HL-60/S4 (cell line): Measurements from ENCODE around the gene SPEF1.

Experiments
- in situ Hi-C: fragments of 300-500 bp; cut with MboI; formaldehyde crosslinking; loops from 2 replicates; pipeline ENCODE4 v1.14.3; 2022; ENCODE audit warnings: low sequenced_read_pairs

SPEF1 gene

DNA sequence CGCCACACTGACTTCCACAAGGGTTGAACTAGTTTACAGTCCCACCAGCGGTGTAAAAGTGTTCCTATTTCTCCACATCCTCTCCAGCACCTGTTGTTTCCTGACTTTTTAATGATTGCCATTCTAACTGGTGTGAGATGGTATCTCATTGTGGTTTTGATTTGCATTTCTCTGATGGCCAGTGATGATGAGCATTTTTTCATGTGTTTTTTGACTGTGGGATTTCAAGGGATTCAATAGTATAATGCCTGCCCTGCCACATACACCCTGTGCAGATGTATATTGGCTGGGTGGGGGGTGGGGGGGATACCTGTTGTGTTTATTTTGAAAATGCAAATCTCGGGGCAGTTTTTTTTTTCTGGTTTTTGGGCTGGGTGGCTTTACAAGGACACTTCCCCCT is 12.9 kb upstream of the SPEF1 start:
- in situ Hi-C loops: loop anchor here (25.0 kb wide), 1 partner anchor 293 kb away; no protein-coding TSS in a partner anchor

DNA sequence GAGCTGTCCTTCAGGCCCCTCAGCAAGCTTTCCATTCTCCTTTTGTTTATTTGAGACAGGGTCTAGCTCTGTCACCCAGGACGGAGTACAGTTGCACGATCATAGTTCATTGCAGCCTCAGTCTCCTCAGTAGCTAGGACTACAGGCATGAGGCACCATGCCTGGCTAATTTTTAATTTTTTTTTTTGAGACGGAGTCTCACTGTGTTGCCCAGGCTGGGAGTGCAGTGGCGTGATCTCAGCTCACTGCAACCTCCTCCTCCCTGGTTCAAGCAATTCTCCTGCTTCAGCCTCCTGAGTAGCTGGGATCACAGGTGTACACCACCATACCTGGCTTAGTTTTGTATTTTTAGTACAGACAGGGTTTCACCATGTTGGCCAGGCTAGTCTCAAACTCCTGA is 8.0 kb upstream of the SPEF1 start:
- in situ Hi-C loops: loop anchor here (10.0 to 25.0 kb wide), 2 partner anchors 66 to 298 kb away; no protein-coding TSS in a partner anchor

DNA sequence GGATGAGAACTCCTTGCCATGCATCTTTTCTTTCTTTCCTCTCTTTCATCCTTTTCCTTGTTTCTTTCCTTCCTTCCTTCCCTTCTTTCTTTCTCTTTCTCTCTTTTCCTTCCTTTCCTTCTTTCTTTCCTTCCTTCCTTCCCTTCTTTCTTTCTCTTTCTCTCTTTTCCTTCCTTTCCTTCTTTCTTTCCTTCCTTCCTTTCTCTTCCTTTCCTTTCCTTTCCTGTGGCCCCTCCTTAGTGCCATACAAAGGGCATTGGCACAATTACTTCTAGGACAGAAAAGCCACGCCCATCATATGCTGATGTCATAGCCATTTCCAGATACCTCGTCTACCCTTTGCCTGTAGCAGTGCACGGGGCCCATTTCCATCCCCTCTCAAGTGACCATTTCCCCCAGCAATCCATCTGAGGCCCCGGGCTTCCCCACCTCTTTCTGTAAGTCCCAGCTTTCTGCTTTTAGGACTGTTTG is 7.5 kb upstream of the SPEF1 start:
- in situ Hi-C loops: loop anchor here (10.0 to 25.0 kb wide), 2 partner anchors 66 to 299 kb away; no protein-coding TSS in a partner anchor

DNA sequence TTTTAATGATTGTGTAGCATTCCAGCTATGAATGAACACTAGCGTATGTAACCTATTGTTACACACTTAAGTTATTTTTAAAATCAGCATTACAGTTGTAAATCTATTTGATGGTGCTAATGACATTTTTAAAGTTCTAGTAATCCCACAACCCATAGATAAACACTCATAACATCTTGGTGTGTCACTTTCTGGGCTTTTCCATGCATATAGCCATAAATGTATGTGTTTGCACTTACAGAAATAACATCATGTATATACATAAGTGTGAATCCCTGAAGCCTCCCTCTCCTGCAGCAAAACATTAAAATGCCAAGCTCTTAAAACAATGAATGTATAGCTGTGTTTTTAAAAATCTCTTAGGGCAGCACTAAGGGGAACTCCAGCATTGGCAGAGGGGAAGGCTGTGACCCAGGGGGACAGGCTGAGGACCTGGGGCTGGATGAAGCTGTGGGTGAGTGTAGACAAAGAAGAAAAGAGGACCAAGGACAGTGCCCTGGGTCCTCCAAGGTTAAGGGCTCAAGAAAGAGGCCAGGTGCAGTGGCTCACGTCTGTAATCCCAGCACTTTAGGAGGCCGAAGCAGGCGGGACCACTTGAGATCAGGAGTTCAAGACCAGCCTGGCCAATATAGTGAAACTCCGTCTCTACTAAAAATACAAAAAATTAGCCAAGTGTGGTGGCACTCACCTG is 6.2 kb upstream of the SPEF1 start:
- in situ Hi-C loops: loop anchor here (10.0 to 25.0 kb wide), 2 partner anchors 67 to 300 kb away; no protein-coding TSS in a partner anchor

DNA sequence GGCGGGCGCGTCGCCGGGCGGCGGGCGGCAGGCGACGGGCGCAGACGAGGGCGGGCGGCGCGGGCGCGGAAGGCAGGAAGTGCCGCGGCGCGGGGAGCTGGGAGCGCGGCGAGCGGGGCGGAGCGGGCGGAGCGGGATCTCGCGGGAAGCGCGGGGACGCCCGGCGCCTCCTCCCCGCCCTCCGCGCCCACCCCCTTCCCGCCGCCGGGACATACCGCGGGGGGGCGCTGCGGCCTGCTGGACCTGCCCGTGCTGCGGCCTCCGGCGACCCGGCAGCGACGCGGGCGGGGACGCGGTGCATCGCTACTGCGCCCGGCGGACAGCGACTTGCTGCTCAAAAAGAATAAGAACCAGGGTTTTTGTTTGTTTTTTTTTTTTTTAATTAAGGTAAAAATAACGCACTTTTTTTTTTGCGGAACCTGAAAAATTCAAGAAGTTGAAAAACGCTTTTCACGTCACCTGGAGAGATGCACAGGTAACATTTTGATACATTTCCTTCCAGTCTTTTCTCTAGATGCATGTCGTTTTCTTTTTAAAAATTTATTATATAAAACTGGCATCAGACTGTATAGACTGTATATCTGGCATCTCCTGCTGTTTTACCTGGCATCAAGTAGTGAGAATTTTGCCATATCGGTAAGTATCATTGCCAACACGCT is 5.5 kb upstream of the SPEF1 start, which contains the start of gene CENPB:
CENPB (minus strand) TSS at position 76 of the 659 bp plus-strand sequence. CDS start 257 bp downstream, outside the sequence.
- in situ Hi-C loops: loop anchor here (10.0 to 25.0 kb wide), 2 partner anchors 68 to 301 kb away; no protein-coding TSS in a partner anchor

DNA sequence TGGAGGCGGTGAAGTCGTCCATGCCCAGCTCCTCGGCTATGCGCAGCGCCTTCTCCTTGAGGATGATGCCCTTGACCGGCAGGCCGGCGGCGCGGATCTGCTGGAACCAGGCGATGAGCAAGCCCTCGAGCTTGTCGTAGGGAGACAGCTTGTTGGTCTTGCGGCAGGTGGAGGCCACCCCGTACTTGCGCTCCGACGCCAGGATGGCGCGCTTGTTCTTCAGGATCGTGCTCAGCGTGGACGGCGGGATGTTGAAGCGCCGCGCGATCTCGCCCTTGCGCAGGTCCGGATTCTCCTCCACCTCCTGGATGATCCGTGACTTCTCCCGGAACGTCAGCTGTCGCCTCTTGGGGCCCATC is 4.9 kb upstream of the SPEF1 start:
- in situ Hi-C loops: loop anchor here (10.0 to 25.0 kb wide), 2 partner anchors 69 to 301 kb away; no protein-coding TSS in a partner anchor

DNA sequence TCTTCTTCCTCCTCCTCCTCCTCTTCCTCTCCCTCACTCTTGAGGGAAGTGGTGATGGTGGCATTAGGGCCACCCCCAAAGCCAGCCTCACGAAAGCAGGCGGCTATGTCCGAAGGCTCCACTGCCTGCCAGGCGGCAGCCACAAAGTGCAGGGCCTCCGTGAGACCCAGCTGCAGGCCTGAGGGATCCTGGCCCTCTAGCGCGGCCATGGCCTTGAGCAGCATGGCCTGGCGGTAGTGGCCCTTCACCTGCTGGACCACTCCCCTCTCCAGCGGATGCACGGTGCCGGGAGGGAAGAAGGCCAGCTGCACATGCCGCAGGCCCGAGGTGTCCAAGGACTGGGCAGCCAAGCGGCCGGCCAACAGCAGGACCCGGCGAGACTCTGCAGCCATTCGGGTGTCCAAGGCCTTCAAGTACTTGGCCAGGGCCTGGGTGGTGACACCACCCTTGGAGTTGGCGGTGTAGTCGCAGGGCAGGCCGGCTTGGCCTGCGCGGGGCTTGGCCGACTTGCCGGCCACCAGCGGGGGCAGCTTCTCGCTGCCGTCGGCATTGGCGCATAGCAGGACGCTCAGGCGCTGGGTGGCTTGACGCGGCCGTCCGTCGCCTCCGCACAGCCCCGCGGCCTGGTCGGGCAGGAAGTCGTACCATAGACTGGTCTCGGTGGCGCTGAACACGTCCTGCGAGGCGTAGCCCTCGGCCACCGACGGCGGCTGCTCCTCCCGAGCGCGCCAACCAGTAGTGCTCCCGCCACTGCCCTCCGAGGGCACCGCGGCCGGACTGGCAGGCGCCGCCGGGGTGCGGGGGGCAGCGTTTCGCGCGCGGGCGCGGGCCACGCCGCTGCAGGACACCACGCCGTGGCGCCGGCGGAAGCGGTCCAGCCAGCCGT is 4.2 kb upstream of the SPEF1 start:
- in situ Hi-C loops: loop anchor here (10.0 to 25.0 kb wide), 2 partner anchors 69 to 302 kb away; no protein-coding TSS in a partner anchor

DNA sequence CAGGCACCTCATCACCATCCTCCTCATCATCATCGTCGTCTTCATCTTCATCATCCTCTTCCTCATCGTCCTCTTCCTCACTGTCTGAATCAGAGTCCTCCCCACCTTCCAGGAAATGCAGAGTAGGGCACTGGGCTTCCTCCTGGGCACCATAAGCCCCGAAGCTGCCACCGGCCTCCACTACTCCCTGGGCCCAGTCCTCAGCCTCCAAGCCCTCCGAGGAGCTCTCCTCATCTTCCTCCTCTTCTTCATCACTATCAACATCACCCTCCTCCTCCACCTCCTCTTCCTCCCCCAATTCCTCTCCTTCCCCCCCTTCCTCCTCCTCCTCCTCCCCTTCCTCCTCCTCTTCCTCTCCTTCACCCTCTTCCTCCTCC is 3.6 kb upstream of the SPEF1 start:
- in situ Hi-C loops: loop anchor here (10.0 to 25.0 kb wide), 2 partner anchors 70 to 302 kb away; no protein-coding TSS in a partner anchor

DNA sequence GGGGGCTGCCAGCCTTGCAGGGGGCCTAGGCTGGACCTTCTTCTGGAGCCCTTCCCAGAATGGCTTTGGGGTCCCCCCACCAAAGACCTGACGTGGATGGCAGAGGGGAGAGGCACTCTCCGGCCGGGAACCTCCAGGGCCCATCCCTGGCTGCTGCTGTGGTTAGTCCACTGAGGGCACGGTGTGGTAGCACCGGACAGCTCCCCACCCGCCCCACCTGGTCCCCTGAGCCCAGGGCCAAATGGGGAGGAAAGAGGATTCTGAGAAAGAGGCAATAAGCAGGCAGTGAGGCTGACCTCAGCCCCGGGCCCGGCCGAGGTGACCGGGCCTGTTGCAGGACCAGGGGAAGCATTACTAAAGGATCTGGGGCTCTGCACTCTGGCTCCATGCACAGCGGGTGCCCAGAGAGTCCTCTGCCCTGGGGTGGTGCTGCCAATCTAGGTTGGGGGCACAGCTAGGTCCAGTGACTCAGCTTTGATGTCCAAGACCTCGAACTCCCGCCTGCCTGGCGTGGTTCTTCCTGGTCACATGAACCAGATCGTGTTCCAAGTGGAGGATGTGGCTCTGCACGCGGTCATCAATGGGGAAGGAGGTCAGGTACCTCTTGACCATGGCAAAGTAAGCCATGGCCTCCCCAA is 3.1 kb upstream of the SPEF1 start:
- in situ Hi-C loops: loop anchor here (10.0 to 25.0 kb wide), 2 partner anchors 70 to 303 kb away; no protein-coding TSS in a partner anchor

DNA sequence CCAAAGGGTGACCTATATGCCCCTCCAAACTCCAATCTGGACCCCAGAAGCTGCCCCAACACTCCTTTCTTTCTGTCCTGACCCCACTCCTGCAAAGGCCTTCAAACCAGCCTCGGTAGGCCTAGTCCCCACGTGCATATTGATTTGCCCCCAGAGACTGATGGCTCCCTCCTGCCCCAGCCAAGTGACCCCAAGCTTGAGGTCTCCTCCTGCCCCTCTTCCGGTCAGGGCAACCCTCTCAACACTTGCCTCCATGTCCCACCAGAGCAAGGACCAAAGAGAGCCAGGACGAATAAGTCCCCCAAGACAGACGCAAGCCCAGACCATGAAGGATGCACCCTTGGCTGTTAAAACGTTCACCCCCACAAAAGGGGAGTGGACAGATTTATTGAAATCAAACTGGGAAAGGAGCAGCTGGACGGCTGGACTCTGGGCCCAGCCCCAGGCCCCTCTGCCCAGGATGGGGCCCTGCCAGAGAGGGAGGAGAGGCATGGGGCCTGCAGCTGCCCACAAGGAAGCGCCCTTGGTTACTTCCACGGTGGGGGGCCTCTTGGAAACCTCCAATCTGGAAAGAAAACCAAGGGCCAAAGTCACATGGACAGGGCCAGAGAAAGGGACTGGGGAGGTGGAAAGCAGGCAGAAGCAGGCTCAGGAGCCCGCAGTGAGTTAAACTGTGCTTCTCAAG is 2.4 kb upstream of the SPEF1 start:
- in situ Hi-C loops: loop anchor here (10.0 to 25.0 kb wide), 2 partner anchors 71 to 304 kb away; no protein-coding TSS in a partner anchor

DNA sequence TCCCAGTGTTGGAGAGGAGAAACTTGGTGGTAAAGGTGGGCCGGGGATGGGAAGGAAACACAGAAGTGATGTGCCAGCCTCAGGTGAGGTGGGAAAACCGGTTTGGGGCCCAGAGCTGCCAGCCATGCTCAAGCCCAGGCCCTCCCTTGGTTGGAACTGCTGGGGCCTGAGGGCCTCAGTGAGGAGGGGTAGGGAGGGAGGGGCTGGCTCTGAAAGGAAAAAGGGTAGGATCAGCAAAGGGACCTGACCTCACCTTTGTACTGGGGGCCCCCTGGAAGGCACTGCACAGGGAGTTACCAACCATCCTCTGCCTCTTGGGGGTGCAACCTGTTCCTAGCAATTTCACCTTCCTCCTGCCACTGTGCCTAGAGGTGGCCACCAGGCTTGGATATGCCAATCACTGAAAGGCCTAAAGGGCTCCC is 1.8 kb upstream of the SPEF1 start:
- in situ Hi-C loops: loop anchor here (10.0 to 25.0 kb wide), 2 partner anchors 72 to 304 kb away; no protein-coding TSS in a partner anchor

DNA sequence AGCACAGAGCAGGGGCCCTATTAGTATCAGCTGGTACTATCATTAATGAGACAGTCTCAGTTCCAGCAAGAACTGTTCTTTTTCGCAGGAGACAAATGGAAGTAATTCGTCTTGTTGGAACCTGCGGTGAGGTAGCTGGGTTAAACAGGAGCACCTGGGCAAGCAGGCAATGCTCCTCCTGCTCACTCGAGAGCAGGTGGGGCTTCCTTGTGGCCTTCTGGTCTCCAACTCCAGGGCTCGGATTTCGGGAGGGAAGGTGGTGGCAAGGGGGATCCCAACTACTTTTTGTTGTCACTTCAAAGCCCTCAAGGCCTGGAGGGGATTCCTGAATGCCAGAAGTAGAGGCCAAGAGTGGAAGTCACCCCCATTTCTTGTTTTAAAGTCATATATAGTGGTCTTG is 1.3 kb upstream of the SPEF1 start:
- in situ Hi-C loops: loop anchor here (10.0 to 25.0 kb wide), 2 partner anchors 72 to 305 kb away; no protein-coding TSS in a partner anchor

DNA sequence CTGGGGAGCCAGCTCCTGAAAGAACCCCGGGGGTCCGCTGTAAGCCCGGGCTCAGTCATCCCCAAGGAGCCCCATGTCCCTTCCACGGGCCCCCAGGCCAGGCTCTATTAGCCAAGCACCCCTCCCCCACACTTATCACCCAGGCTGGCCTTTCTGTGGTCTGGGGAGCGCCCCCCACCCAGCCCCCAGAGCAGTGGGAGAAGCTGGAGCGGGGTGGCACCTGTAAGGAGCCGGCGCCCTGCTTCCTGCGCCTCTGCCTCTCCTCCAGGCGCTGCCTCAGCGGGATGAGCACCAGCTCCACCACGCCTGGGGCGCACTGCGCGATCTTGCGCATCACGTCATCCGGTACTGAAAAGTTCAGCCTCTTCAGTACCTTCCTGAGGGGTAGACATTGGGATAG is 2.3 kb downstream of the SPEF1 start:
- in situ Hi-C loops: loop anchor here (25.0 kb wide), 1 partner anchor 308 kb away; no protein-coding TSS in a partner anchor

DNA sequence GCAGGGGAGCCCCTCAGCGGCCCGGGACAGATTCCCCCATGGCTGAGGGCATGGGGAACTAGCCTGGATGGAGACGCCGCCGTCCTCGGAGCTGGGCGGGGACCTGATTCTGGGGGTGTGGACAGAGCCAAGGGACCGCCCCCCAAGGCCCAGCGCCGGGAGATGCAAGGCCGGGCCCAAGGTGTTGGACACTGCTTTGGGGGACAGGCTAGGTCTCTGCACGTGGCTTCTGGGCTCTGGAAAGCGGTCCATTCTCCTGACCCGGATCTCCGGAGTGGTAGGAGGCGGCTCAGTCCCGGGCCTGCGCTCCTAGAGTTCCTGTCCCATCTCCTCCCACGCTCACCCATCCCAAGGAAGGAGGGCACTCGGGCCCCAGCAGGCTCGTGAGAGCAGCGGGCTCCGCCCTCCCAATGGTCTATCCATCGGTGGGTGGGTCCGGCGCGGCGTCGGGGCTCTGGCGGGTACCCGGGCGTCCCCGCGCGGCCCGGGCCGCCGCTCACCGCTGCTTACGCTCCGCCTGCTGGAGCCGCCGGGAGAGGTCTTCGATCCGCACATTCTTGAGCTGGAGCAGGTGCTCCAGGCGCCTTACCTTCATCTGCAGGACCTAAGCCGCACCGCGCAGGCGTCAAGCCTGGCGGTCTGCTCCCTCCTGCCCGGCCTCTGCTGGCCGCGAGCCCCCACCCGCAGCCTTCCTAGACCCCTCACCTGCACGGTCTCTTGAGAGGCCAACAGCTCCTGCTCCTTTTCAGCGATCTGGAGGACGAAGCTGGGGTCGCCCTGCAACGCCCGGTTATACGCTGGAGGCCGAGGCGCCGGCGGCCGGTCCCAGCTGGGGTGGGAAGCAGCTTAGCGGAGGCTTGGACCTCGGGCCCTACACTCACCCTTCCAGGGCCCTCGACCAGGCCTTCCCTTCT is 3.3 kb downstream of the SPEF1 start:
- in situ Hi-C loops: loop anchor here (25.0 kb wide), 1 partner anchor 309 kb away; no protein-coding TSS in a partner anchor

DNA sequence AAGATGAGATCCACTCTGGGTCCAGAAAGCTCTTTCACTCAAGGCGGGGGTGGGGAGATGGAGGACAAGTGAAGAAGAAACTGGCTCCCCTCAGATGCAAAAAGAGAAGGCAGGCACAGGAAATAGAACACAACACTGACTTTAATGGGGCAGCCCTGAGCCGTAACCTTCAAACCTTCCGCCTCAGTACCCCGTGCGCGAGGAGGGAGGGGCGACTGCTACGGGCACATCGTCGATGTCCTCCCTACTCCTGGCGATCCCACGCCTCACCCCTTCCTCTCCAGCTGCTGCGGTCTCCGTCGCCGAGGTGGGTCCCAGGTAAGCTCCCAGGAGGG is 3.9 kb downstream of the SPEF1 start:
- in situ Hi-C loops: loop anchor here (25.0 kb wide), 1 partner anchor 310 kb away; no protein-coding TSS in a partner anchor

DNA sequence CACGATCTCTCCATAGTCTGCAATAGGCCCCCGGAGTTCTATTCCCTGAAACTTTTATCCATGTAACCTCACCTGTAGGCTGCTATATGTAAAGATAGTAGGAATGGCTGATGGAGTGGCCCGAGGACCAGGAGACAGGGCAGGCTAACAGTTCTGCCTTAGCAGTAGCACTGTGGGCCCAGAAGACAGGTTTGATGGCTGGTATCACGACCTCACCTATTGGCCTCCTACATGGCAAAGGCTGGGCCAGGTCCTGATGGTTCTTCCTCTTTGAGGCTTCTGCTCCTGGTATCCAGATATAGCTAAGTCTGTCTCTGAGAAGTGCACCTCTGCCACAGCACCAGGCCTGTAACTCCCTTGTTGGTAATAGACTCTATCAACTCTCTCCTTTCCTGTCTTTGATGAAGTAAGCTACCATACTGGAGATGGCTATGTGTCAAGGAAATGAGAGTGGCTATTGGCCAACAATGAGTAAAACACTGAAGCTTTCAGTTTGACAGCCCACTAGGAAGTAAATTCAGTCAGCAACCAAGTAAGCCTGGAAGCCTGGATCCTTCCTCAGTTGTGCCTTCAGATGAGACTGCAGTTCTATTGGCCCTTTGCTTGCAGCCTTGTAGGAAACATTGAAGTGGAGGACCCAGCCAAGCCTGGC is 5.7 kb downstream of the SPEF1 start:
- in situ Hi-C loops: loop anchor here (25.0 kb wide), 1 partner anchor 312 kb away; no protein-coding TSS in a partner anchor

DNA sequence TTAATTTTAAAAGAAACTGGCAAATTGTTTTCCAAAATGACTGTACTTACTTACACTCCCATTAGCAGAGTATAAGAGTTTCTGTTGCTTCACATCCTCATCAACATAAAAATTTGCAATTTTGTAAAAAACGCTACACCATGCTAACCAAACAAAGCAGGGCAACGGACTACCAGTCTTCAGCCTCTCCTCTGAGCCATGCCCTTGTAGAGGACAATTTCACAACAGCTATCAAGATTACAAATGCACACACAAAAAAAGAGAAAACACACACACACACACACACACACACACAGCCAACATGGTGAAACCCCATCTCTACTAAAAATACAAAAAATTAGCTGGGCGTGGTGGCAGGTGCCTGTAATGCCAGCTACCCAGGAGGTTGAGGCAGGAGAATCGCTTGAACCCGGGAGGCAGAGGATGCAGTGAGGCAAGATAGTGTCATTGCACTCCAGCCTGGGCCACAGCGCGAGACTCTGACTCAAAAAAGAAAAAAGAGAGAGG is 9.6 kb downstream of the SPEF1 start:
- in situ Hi-C loops: no loop called here
